Measurements from ENCODE around the gene HAPLN3. TPM values are rescaled to one million over a fixed set of nuclear protein-coding genes. Genes with fewer than 3 reads are reported as not detected.

HAPLN3 gene
- total and polyA plus RNA-seq, 5 experiments from 2014 or later, result 19.2 to 91.9 (median 35.1) TPM

- H3K4me3 Mint-ChIP-seq, result no peak overlapping the region
- no peak for DNase-seq
- H3K27me3 Mint-ChIP-seq, result no peaks in the 10 kb centered on the region
- POLR2A ChIA-PET, result no interaction called here
- peaks cover 2 to 25% (median 10%) of the 10 kb centered on the region in 4 donors for H3K4me1 Mint-ChIP-seq
- ATAC-seq, result no peak
- H3K27ac Mint-ChIP-seq, result peak overlapping the region in 1 of 10 donors; percentile 47
- no peaks in the 10 kb centered on the region for H3K9me3 Mint-ChIP-seq
- H3K36me3 Mint-ChIP-seq, result peaks cover 5 to 83% (median 16%) of the 10 kb centered on the region in 3 donors
Observed at GRCh38 chr15:88887068-88887580, 8.2 kb downstream of the HAPLN3 start.

GRCh38 chr15:88882785-88883184, 12.6 kb downstream of the HAPLN3 start:
- Mint-ChIP-seq H3K4me3 (no peak overlapping the region), H3K36me3 (peaks cover 5 to 86% (median 21%) of the 10 kb centered on the region in 3 donors)
- POLR2A ChIA-PET, result no interaction called here

GRCh38 chr15:88881775-88882174, 13.6 kb downstream of the HAPLN3 start:
- no peak for DNase-seq
- Mint-ChIP-seq H3K27me3 (no peaks in the 10 kb centered on the region), H3K9me3 (no peaks in the 10 kb centered on the region), H3K4me1 (peaks cover 0 to 19% (median 7%) of the 10 kb centered on the region in 4 donors), H3K27ac (peak overlapping the region in 6 of 10 donors; percentile 22 to 80 (median 52)), H3K4me3 (no peak overlapping the region), H3K36me3 (peaks cover 5 to 82% (median 24%) of the 10 kb centered on the region in 3 donors)
- POLR2A ChIA-PET, result no interaction called here
- no peak for ATAC-seq

More at GRCh38 chr15:88882785-88883184, 12.6 kb downstream of the HAPLN3 start:
- H3K4me1 Mint-ChIP-seq, result peaks cover 0 to 20% (median 7%) of the 10 kb centered on the region in 4 donors
- peak overlapping the region in 1 of 10 donors; percentile 49 for H3K27ac Mint-ChIP-seq
- H3K9me3 Mint-ChIP-seq, result no peaks in the 10 kb centered on the region
- no peak for DNase-seq
- ATAC-seq, result no peak
- no peaks in the 10 kb centered on the region for H3K27me3 Mint-ChIP-seq

- H3K4me3 Mint-ChIP-seq, result no peak overlapping the region
- no peaks in the 10 kb centered on the region for H3K27me3 Mint-ChIP-seq
- POLR2A ChIA-PET, result interaction anchor here (0.6 to 1.0 kb wide), 2 partner anchors 14 to 124 kb away, joined by 3 read pairs; partner anchors contain the start of gene HAPLN3
- peaks cover 5 to 82% (median 30%) of the 10 kb centered on the region in 3 donors for H3K36me3 Mint-ChIP-seq
- ATAC-seq, result no peak
- DNase-seq, result no peak
- H3K4me1 Mint-ChIP-seq, result peaks cover 0 to 20% (median 7%) of the 10 kb centered on the region in 4 donors
- H3K27ac Mint-ChIP-seq, result peak overlapping the region in 2 of 10 donors; percentile 41 to 80
- no peaks in the 10 kb centered on the region for H3K9me3 Mint-ChIP-seq
Observed at GRCh38 chr15:88880944-88881740, 14.2 kb downstream of the HAPLN3 start.

- H3K36me3 Mint-ChIP-seq, result peaks cover 3 to 75% (median 36%) of the 10 kb centered on the region in 3 donors
- ATAC-seq (peak; percentile 55 to 68), DNase-seq (peak in 5 of 10 donors; percentile 7 to 30 (median 24))
- POLR2A ChIA-PET, result interaction anchor here (0.6 to 1.3 kb wide), 2 partner anchors 24 to 179 kb away, joined by 3 read pairs; no protein-coding TSS in a partner anchor
- no peaks in the 10 kb centered on the region for H3K9me3 Mint-ChIP-seq
- no peak overlapping the region for H3K4me3 Mint-ChIP-seq
- peaks cover 0 to 18% (median 5%) of the 10 kb centered on the region in 4 donors for H3K4me1 Mint-ChIP-seq
- H3K27me3 Mint-ChIP-seq, result no peaks in the 10 kb centered on the region
- peak overlapping the region in 1 of 10 donors; percentile 52 for H3K27ac Mint-ChIP-seq
Observed at GRCh38 chr15:88878720-88879184, 16.6 kb downstream of the HAPLN3 start.

- Mint-ChIP-seq H3K27me3 (no peaks in the 10 kb centered on the region), H3K36me3 (peaks cover 3 to 70% (median 31%) of the 10 kb centered on the region in 3 donors), H3K9me3 (no peaks in the 10 kb centered on the region), H3K4me3 (no peak overlapping the region), H3K4me1 (peaks cover 0 to 14% (median 5%) of the 10 kb centered on the region in 4 donors), H3K27ac (no peak overlapping the region)
- POLR2A ChIA-PET, result no interaction called here
- DNase-seq (no peak), ATAC-seq (no peak)
Observed at GRCh38 chr15:88877906-88878305, 17.4 kb downstream of the HAPLN3 start.

- POLR2A ChIA-PET, result no interaction called here
- H3K4me3 Mint-ChIP-seq, result no peak overlapping the region
- peaks cover 0 to 14% (median 5%) of the 10 kb centered on the region in 4 donors for H3K4me1 Mint-ChIP-seq
- peaks cover 3 to 66% (median 31%) of the 10 kb centered on the region in 3 donors for H3K36me3 Mint-ChIP-seq
- DNase-seq (no peak), ATAC-seq (no peak)
- H3K27ac Mint-ChIP-seq, result peak overlapping the region in 1 of 10 donors; percentile 85
- H3K9me3 Mint-ChIP-seq, result no peaks in the 10 kb centered on the region
- H3K27me3 Mint-ChIP-seq, result no peaks in the 10 kb centered on the region
Observed at GRCh38 chr15:88877415-88877814, 17.9 kb downstream of the HAPLN3 start.

- H3K36me3 Mint-ChIP-seq, result peaks cover 3 to 58% (median 28%) of the 10 kb centered on the region in 3 donors
- POLR2A ChIA-PET, result no interaction called here
- ATAC-seq, result no peak
- peaks cover 0 to 11% (median 4%) of the 10 kb centered on the region in 4 donors for H3K4me1 Mint-ChIP-seq
- H3K9me3 Mint-ChIP-seq, result no peaks in the 10 kb centered on the region
- no peak overlapping the region for H3K4me3 Mint-ChIP-seq
- DNase-seq, result no peak
- no peaks in the 10 kb centered on the region for H3K27me3 Mint-ChIP-seq
- peak overlapping the region in 2 of 10 donors; percentile 78 to 85 for H3K27ac Mint-ChIP-seq
Observed at GRCh38 chr15:88876573-88876972, 18.8 kb downstream of the HAPLN3 start.

- POLR2A ChIA-PET, result no interaction called here
- Mint-ChIP-seq H3K4me1 (peaks cover 0 to 7% (median 2%) of the 10 kb centered on the region in 4 donors), H3K27ac (peak overlapping the region in 1 of 10 donors; percentile 86), H3K27me3 (no peaks in the 10 kb centered on the region), H3K9me3 (no peaks in the 10 kb centered on the region), H3K36me3 (peaks cover 3 to 40% (median 23%) of the 10 kb centered on the region in 3 donors), H3K4me3 (no peak overlapping the region)
- DNase-seq (no peak), ATAC-seq (no peak)
Observed at GRCh38 chr15:88874684-88875083, 20.7 kb downstream of the HAPLN3 start.

GRCh38 chr15:88874275-88874674, 21.1 kb downstream of the HAPLN3 start:
- ATAC-seq, result no peak
- no peaks in the 10 kb centered on the region for H3K9me3 Mint-ChIP-seq
- no peak overlapping the region for H3K27ac Mint-ChIP-seq
- no peak overlapping the region for H3K4me3 Mint-ChIP-seq
- H3K4me1 Mint-ChIP-seq, result peaks cover 0 to 7% (median 2%) of the 10 kb centered on the region in 4 donors
- DNase-seq, result no peak
- H3K27me3 Mint-ChIP-seq, result no peaks in the 10 kb centered on the region
- peaks cover 3 to 36% (median 23%) of the 10 kb centered on the region in 3 donors for H3K36me3 Mint-ChIP-seq
- POLR2A ChIA-PET, result no interaction called here

- Mint-ChIP-seq H3K4me1 (peaks cover 0 to 7% (median 2%) of the 10 kb centered on the region in 4 donors), H3K27me3 (no peaks in the 10 kb centered on the region), H3K27ac (peak overlapping the region in 1 of 10 donors; percentile 43), H3K36me3 (peaks cover 3 to 35% (median 23%) of the 10 kb centered on the region in 3 donors), H3K9me3 (no peaks in the 10 kb centered on the region), H3K4me3 (no peak overlapping the region)
- ATAC-seq, result no peak
- POLR2A ChIA-PET, result no interaction called here
- no peak for DNase-seq
Observed at GRCh38 chr15:88873786-88874185, 21.6 kb downstream of the HAPLN3 start.

GRCh38 chr15:88872706-88873105, 22.6 kb downstream of the HAPLN3 start:
- Mint-ChIP-seq H3K36me3 (peaks cover 3 to 27% (median 20%) of the 10 kb centered on the region in 3 donors), H3K4me1 (peaks cover 0 to 7% (median 2%) of the 10 kb centered on the region in 4 donors), H3K27ac (peak overlapping the region in 1 of 10 donors; percentile 85), H3K4me3 (no peak overlapping the region), H3K9me3 (no peaks in the 10 kb centered on the region), H3K27me3 (no peaks in the 10 kb centered on the region)
- no peak for ATAC-seq
- no peak for DNase-seq
- POLR2A ChIA-PET, result no interaction called here

- POLR2A ChIA-PET, result no interaction called here
- ATAC-seq, result no peak
- no peaks in the 10 kb centered on the region for H3K9me3 Mint-ChIP-seq
- H3K4me3 Mint-ChIP-seq, result no peak overlapping the region
- H3K27me3 Mint-ChIP-seq, result no peaks in the 10 kb centered on the region
- H3K27ac Mint-ChIP-seq, result peak overlapping the region in 1 of 10 donors; percentile 85
- no peak for DNase-seq
- H3K4me1 Mint-ChIP-seq, result peaks cover 0 to 7% (median 2%) of the 10 kb centered on the region in 4 donors
- peaks cover 3 to 24% (median 20%) of the 10 kb centered on the region in 3 donors for H3K36me3 Mint-ChIP-seq
Observed at GRCh38 chr15:88872106-88872505, 23.2 kb downstream of the HAPLN3 start.

Data from naive thymus-derived CD8-positive, alpha-beta T cell (primary cell).